ENCODE measurements around the gene SENP3. TPM values are rescaled to one million over a fixed set of nuclear protein-coding genes. Genes with fewer than 3 reads are reported as not detected.

SENP3 gene
- total RNA-seq, 1 experiment from 2014 or later = 83.1 TPM

DNA sequence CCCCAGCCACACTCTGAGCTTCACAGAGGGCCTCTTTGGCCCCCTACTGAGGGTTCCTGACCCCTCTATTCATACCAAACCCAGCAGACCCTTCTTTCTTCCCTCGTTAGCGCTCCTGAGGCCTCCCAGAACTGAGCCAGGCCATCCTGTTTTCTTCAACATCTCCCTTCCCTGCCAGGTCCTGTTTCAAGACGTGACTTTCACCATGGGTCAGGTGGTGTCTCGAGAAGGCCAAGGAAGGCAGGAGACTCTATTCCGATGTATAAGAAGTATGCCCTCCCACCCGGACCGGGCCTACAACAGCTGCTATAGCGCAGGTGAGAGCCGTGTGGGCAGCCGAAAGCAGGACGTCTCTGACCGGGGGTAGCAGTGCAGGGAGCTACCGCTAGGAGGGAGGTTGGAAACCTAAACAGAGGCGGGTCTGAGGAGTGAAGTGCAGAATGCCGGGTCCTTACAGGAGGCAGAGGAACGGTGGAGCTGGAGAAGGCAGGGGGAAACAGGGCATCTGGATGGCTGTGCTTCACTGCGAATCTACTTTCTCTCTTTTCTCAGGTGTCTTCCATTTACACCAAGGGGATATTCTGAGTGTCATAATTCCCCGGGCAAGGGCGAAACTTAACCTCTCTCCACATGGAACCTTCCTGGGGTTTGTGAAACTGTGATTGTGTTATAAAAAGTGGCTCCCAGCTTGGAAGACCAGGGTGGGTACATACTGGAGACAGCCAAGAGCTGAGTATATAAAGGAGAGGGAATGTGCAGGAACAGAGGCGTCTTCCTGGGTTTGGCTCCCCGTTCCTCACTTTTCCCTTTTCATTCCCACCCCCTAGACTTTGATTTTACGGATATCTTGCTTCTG, 1.3 kb upstream of the SENP3 start:
- no peak overlapping the region for H2AK5ac ChIP-seq (ENCODE audit: insufficient read length, low read length)
- no peak overlapping the region for H3K23ac ChIP-seq (ENCODE audit: insufficient read length, low read depth, low read length)
- no peak overlapping the region for H3K4ac ChIP-seq (ENCODE audit: low read depth, low read length)
- H4K20me1 ChIP-seq (ENCODE audit: control insufficient read depth, insufficient read depth, insufficient read length) = no peaks in the 10 kb centered on the region
- H2BK12ac ChIP-seq (ENCODE audit: insufficient read length, low read depth, low read length) = no peak overlapping the region
- H3K27me3 ChIP-seq (ENCODE audit: insufficient read depth, low read length) = no peaks in the 10 kb centered on the region
- peak overlapping the region; percentile 90 to 91 for H3K4me3 Mint-ChIP-seq
- peaks cover 9% of the 10 kb centered on the region for H3K23me2 ChIP-seq (ENCODE audit: insufficient read length, low read depth, low read length, poor library complexity, severe bottlenecking)
- no peak overlapping the region for H3K27ac ChIP-seq (ENCODE audit: insufficient read length, low read depth, low read length)
- no peaks in the 10 kb centered on the region for H3K9me3 Mint-ChIP-seq
- no peak overlapping the region for H3K9ac ChIP-seq (ENCODE audit: extremely low read depth, insufficient read length, low read length)
- H3K79me1 ChIP-seq (ENCODE audit: insufficient read depth, low read depth, low read length, poor library complexity, severe bottlenecking) = peaks cover 15% of the 10 kb centered on the region
- no peak overlapping the region for H4K5ac ChIP-seq (ENCODE audit: insufficient read length, low read depth, low read length)
- H3K4me1 ChIP-seq (ENCODE audit: insufficient read depth, low read length) = 0 out of 2 replicates have a peak, but pooled peaks cover 2% of the 10 kb centered on the region
- no peaks in the 10 kb centered on the region; the same call in 1 of the 2 replicates for H3K27me3 Mint-ChIP-seq (ENCODE audit: low read depth)
- no peak overlapping the region for H4K8ac ChIP-seq (replicated peaks; ENCODE audit: insufficient read length, low read depth, low read length)
- no CpG with 5 or more reads among the region's 22 CpGs for WGBS (ENCODE audit: extremely low coverage, insufficient read length, low lambda C conversion rate)
- no peak overlapping the region for H3T11ph ChIP-seq (ENCODE audit: low read length)
- no peak overlapping the region for H2BK5ac ChIP-seq (ENCODE audit: insufficient read length, low read length)
- H2BK20ac ChIP-seq (ENCODE audit: low read depth, low read length, poor library complexity, severe bottlenecking) = no peak overlapping the region
- H3K14ac ChIP-seq (ENCODE audit: insufficient read depth, low read length) = no peak overlapping the region
- H3K4me2 ChIP-seq (ENCODE audit: insufficient read depth, insufficient read length, low read length) = peak overlapping the region; percentile 77
- H2BK120ac ChIP-seq (ENCODE audit: low read depth, low read length, poor library complexity, severe bottlenecking) = no peak overlapping the region
- H3K56ac ChIP-seq (ENCODE audit: insufficient read length, low read depth, low read length) = no peak overlapping the region
- peaks cover 8 to 24% (median 24%) of the 10 kb centered on the region in 3 experiments; a peak in 6 of 7 replicates for H3K36me3 Mint-ChIP-seq (ENCODE audit: insufficient read depth in 1 of 3, low read depth in 3 of 3)
- peaks cover 8% of the 10 kb centered on the region; the same call in 1 of the 2 replicates for H3K79me2 ChIP-seq (ENCODE audit: insufficient read depth, low read length)
- H3K4me1 Mint-ChIP-seq = peaks cover 38 to 58% of the 10 kb centered on the region in 2 experiments
- H4K91ac ChIP-seq (ENCODE audit: insufficient read length, low read depth, low read length) = no peak overlapping the region
- H3K9me3 ChIP-seq (ENCODE audit: control insufficient read depth, low read depth, low read length) = no peaks in the 10 kb centered on the region
- H3K18ac ChIP-seq (ENCODE audit: insufficient read length, low read depth, low read length) = no peak overlapping the region
- no peak overlapping the region for H2BK15ac ChIP-seq (ENCODE audit: low read depth, low read length)
- peak; percentile 94 for DNase-seq
- no peak overlapping the region for H2AFZ ChIP-seq (ENCODE audit: low read length)
- H3K27ac Mint-ChIP-seq = peak overlapping the region; percentile 92 to 98 (median 97)
- TF ChIP-seq CTCF (conservative IDR thresholded peaks at IDR 0.05) = peak; percentile 65
